Measurements from ENCODE around the gene GHDC.
A peak's percentile ranks its signal among the peaks of the same experiment; 100 is the strongest.
"Not testable (repeated sequence)": the region's sequence is repeated elsewhere in the genome, so short reads cannot be mapped to it uniquely, and the experiment has no call there.

The GHDC gene

DNA sequence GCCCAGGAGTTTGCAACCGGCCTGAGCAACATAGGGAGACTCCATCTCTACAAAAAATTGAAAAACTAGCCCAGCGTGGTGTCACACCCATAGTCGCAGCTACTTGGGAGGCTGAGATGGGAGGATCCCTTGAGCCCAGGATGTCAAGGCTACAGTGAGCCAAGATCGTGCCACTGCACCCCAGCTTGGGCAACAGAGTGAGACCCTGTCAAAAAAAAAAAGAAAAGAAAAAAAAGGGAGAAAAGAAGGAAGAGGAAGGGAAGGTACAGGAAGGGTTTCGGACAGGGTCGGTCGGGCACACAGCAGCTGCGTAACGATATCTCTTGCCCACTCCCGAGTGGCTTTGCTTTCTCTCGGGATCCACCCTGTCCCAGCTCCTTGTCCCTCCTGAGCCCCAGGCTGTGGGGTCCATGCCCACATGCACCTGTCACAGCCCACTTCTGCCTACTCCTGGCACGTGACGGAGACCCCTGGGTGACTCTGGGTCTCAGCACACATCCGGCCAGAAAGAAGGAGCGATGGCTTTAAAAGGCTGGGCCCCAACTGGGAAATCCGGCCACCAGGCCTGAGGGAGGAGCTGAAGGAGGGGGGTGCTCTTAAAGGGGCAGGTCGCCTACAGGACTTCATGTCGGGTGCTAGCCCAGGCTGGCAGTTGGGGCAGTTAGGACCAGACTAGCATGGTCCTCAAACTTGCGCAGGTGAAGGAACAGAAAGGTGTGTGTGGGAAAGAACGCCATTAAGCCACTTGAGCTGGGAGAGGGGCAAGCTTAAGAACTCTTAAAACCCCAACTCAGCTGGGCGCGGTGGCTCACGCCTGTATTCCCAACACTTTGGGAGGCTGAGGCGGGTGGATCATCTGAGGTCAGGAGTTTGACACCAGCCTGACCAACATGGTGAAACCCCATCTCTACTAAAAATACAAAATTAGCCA, at the start of gene GHDC:
TSS of gene GHDC (minus strand) at position 526 of the 931 bp plus-strand sequence. CDS start 913 bp downstream, outside the sequence.
- DNase-seq (ENCODE audit: low read depth in 2 of 2), result peak; percentile 65 to 67

- DNase-seq (ENCODE audit: low read depth in 2 of 2), result no peak
Measured at GRCh38 chr17:42243493-42243982, 49.2 kb upstream of the GHDC start.

GRCh38 chr17:42241871-42242270, 47.6 kb upstream of the GHDC start:
- DNase-seq (ENCODE audit: low read depth in 2 of 2), result no peak

DNA sequence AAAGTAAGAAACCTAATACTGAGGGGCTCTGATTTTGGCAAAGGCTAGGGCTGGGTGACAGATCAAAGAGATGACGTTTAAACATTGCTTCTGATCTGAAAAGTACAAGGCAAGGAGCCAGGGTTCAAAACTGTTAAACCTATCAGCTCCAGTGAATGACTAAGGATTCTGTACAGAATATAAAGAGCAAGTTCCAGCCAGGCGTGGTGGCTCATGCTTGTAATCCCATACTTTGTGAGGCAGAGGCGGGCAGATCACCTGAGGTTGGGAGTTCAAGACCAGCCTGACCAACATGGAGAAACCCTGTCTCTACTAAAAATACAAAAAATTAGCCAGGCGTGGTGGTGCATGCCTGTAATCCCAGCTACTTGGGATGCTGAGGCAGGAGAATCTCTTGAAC, 46.6 kb upstream of the GHDC start:
- not testable (repeated sequence) for DNase-seq (ENCODE audit: low read depth in 2 of 2)

GRCh38 chr17:42240201-42240600, 45.9 kb upstream of the GHDC start:
- DNase-seq (ENCODE audit: low read depth in 2 of 2), result no peak

DNA sequence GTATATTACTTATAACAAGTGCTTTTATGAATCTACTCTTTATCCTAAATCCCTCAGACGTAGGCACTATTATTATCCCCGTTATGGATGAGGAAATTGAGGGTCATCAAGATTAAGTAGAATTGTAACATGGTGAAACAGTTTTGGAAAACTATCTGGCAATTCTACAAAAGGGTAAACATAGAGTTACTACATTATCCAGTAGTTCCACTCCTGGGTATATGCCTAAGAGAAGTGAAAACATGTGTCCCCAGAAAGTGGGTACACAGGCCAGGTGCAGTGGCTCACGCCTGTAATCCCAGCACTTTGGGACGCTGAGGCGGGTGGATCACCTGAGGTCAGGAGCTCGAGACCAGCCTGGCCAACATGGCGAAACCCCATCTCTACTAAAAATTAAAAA, 45.3 kb upstream of the GHDC start:
- not testable (repeated sequence) for DNase-seq (ENCODE audit: low read depth in 2 of 2)

- no peak for DNase-seq (ENCODE audit: low read depth in 2 of 2)
Measured at GRCh38 chr17:42236760-42237159, 42.5 kb upstream of the GHDC start.

DNA sequence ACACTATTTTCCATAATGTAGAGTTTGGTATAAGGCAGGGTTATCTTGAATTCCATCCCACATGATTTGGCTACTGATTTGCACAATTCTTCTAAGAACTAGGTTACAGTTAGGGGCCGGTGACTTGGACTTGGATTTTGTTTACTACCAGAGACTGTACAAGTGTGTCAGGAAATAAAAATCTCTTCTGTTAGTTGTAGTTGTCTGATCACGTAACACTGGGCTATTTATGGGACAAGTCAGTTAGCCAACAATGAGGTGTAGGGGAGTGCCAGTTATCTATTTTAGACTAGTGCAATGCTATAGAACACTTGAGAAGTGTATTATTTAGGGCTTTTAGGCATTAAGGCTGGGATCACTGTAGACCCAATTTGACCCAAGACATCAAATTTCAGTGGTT, 39.7 kb upstream of the GHDC start:
- DNase-seq (ENCODE audit: low read depth in 2 of 2), result no peak

GRCh38 chr17:42233156-42233555, 38.9 kb upstream of the GHDC start:
- DNase-seq (ENCODE audit: low read depth in 2 of 2), result no peak

- no peak for DNase-seq (ENCODE audit: low read depth in 2 of 2)
Measured at GRCh38 chr17:42230225-42230624, 35.9 kb upstream of the GHDC start.

DNA sequence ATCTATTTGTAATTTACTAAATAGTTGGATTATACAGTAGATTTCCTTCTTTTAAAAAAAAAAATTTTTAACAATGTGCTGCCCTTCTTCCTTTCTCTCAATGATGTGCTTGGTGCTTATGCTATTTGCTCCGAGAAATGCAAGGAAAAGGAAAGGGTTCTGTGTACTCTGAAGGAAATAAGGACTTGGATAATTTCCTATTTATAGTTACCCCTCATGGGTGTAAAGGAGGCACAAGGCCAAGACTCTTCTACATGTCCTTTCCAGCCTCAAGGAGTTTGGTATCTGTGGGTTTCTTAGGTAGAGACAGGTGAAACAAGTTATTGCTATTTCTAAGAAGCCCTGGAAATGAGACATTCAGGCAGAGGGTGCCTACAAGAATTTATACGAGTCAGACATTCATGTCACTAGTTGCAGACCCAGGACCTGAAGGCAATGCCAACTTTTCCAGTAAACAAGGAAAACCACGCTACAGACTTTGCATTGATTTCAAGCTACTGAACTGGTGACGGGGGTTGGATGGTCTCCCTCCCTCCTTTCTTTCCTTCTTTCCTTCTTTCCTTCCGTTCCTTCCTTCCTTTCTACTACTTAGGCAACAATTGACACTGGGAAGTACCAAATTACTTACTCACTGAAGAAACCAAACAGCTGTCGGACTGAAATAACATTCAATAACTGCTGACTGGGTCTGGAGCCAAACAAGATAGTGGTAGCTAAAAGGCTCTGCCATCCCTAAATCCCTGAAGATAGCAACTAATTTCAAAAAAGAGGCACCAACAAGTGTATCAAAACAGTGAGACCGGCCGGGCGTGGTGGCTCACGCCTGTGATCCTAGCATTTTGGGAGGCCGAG, 33.8 kb upstream of the GHDC start:
- DNase-seq (ENCODE audit: low read depth in 2 of 2), result no peak

DNA sequence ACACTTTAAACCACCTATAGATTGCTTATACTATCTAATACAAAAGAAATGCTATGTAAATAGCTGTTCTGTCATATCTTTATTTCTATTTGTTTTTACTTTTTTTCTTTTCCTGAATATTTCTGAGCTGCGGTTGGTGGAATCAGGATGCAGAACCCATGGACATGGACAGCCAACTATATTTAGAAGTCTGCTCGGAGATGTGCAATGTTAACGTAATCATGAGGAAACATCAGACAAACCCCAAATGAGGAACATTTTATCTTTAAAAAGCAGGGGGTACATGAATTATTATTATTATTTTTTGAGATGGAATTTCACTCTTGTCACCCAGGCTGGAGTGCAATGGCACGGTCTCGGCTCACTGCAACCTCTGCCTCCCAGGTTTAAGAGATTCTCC, 31.4 kb upstream of the GHDC start:
- no peak for DNase-seq (ENCODE audit: low read depth in 2 of 2)

DNA sequence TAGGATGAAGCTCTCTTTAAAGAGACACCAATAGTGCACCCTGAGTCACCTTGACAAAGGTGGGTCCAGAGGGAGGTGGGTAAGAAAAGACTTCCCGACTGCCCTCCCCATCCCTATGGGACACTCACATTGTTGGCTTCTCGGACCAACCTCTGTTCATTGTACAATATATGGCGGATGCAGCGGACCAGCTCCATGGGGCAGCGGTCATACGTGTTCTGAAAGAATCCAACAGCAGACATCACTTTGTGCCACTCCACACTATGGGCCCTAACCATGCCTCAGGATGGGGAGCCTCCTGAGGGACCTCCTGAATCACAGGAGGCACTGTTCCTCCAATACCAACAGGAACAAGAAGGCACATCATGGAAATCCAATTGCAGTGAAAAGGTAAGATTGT, 30.4 kb upstream of the GHDC start:
- no peak for DNase-seq (ENCODE audit: low read depth in 2 of 2)

DNA sequence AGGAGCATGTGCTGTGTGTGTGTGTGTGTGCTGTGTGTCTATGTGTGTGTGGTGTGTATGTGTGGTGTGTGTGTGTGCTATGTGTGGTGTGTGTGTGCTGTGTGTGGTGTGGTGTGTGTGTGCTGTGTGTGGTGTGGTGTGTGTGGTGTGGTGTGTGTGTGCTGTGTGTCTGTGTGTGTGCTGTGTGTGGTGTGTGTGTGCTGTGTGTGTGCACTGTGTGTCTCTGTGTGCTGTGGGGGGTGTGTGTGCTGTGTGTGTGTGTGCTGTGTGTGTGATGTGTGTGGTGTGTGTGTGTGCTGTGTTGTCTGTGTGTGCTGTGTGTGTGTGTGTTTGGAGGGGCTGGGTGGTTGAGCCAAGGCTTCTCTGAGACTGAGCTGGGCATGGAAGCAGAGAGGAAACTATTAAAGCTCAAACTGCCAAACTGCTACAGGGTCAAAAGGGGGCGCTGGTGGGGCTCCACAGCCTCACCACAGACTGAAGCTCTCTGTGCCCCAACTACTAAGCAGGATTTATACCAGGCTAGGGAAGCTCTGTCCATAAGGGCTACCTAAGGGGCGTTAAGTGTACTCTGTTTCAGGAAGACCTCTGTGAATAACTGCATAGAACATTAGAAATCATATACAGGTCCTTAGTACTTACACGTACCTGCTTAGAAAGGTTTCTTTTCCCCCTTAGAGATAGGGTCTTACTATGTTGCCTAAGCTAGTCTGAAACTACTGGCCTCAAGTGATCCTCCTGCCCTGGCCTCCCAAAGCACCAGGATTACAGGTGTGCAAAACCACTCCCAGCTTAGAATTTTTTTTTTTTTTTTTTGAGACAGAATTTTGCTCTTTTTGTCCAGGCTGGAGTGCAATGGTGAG, 27.8 kb upstream of the GHDC start:
- DNase-seq (ENCODE audit: low read depth in 2 of 2), result peak; percentile 20 to 35

GRCh38 chr17:42219280-42219679, 25.0 kb upstream of the GHDC start:
- DNase-seq (ENCODE audit: low read depth in 2 of 2), result not testable (repeated sequence)

- DNase-seq (ENCODE audit: low read depth in 2 of 2), result no peak
Measured at GRCh38 chr17:42214156-42214555, 19.9 kb upstream of the GHDC start.

DNA sequence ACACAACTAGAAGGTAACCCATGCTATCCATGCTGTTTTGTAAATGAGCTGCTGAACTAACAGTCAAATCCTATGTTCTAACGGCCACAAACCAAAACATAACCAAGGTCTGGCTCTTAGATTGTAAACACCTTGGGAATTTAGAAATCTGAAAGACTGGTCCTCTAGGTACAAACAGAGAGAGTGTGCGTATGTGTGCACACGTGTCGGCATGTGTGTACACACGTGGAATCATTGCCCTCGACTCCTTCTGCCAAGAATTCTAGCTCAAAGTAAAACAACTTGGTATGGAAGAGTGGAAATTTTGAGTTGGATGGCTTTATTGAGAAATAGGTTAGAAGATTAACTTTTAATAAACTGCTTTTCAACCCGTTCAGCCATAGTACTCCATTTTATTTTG, 18.1 kb upstream of the GHDC start:
- DNase-seq (ENCODE audit: low read depth in 2 of 2), result no peak

DNA sequence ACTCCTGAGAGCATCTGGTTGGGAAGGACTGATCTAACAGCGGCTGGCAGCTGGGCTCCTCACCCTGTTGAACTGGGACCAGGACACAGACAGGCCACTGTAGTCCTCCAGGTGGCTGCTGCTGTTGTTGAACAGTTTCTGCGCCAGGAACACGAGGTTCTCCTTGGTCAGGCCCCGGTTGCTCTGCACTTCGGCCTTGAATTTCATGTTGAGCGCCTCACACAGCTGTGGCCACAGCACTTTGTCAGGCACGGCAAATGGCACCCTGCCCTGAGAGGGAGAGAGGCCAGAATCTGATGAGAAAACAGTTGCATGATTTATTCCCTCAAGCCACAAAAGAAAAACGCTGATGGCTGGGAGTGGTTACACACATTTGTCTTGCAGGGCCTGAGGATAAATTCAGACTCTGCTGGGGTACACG, 17.6 kb upstream of the GHDC start:
- DNase-seq (ENCODE audit: low read depth in 2 of 2), result not testable (repeated sequence)

DNA sequence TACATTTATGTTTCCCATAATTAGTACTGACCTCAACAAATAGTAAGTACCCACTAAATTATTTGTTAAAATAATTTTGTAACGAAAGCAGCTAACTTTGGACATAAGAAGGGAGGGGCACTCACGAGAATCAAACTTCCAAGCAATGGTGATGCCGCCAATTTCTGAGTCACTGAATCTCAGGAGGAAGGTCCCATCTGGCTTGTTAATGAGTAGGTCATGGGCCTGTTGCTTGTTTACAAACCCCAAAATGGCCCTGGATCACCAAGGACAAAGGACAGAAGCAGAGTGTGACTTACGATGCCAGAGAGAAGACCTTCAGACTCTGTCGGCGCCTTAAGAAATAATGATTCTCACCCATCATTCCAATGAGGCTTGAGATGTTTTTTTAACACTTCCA, 15.8 kb upstream of the GHDC start:
- DNase-seq (ENCODE audit: low read depth in 2 of 2), result no peak

GRCh38 chr17:42206153-42206612, 11.9 kb upstream of the GHDC start:
- not testable (repeated sequence) for DNase-seq (ENCODE audit: low read depth in 2 of 2)

DNA sequence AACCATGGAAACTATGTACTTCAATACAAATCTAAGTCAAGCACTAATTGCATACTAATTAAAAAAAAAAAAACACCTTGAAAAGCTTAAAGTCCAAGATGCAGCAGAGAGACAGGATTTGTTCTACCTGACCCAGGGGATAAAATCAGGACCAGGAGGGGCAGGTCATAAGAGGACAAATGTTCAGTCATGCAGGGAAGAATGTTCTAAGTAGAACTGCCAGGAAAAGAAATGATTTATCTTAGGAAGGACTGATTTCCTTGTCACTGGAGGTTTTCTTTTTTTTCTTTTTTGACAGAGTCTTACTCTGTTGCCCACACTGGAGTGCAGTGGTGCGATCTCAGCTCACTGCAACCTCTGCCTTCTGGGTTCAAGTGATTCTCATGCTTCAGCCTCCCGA, 9.1 kb upstream of the GHDC start:
- DNase-seq (ENCODE audit: low read depth in 2 of 2), result no peak
